ENCODE data around the gene PARP11.

PARP11 gene

DNA sequence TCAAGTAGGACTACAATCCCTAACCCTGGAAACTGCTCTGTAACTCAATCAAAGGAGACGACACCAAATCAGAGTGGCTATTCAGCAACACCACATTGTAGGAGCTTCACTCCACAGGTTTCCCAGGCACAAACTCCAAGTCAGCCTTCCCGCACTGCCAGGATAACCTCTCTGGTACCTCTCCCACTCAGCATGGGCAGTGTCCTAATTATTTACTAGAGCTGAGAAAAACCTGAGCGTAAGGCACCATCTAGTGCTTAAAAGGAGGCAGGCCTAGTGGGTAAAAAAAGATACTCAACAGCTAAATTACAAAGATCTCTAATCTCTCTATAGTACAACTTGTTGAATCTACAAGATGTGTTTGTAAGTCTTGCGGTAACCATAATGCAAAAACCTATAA is 36.1 kb downstream of the PARP11 start:
- Mint-ChIP-seq H3K27ac (no peak overlapping the region), H3K9me3 (peaks cover 34% of the 10 kb centered on the region), H3K36me3 (ENCODE audit: low read depth) (peaks cover 61% of the 10 kb centered on the region), H3K4me3 (no peak overlapping the region), H3K4me1 (peaks cover 5% of the 10 kb centered on the region), H3K27me3 (ENCODE audit: low read depth) (no peaks in the 10 kb centered on the region)
- TF ChIP-seq, protein P1, sequence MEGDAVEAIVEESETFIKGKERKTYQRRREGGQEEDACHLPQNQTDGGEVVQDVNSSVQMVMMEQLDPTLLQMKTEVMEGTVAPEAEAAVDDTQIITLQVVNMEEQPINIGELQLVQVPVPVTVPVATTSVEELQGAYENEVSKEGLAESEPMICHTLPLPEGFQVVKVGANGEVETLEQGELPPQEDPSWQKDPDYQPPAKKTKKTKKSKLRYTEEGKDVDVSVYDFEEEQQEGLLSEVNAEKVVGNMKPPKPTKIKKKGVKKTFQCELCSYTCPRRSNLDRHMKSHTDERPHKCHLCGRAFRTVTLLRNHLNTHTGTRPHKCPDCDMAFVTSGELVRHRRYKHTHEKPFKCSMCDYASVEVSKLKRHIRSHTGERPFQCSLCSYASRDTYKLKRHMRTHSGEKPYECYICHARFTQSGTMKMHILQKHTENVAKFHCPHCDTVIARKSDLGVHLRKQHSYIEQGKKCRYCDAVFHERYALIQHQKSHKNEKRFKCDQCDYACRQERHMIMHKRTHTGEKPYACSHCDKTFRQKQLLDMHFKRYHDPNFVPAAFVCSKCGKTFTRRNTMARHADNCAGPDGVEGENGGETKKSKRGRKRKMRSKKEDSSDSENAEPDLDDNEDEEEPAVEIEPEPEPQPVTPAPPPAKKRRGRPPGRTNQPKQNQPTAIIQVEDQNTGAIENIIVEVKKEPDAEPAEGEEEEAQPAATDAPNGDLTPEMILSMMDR (IDR thresholded peaks at IDR 0.05; ENCODE audit: unreplicated experiment in 3 of 3) = no peak

DNA sequence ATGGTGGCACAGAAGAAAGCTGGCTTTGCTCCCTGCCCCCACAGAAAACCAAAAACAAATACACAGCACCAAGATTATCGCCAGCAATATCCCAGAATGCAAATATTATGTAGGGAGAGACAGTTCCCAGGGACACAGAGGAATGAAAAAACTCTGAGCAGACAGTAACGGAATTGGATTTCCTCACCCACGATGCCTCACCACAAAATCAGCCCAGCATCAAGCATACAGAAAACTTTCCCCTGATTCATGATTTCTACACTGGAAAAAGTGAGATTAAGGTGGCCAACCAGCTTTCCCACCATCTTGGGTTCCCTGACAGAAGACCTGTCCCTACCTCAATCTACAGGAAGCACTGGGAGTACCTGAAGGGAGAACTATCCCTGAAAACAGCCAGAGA is 36.6 kb downstream of the PARP11 start:
- H3K4me3 Mint-ChIP-seq = no peak overlapping the region
- no peaks in the 10 kb centered on the region for H3K27me3 Mint-ChIP-seq (ENCODE audit: low read depth)
- H3K36me3 Mint-ChIP-seq (ENCODE audit: low read depth) = peaks cover 57% of the 10 kb centered on the region
- TF ChIP-seq, protein P1 (IDR thresholded peaks at IDR 0.05; ENCODE audit: unreplicated experiment in 3 of 3) = no peak
- H3K27ac Mint-ChIP-seq = no peak overlapping the region
- peaks cover 31% of the 10 kb centered on the region for H3K9me3 Mint-ChIP-seq
- peaks cover 5% of the 10 kb centered on the region for H3K4me1 Mint-ChIP-seq

DNA sequence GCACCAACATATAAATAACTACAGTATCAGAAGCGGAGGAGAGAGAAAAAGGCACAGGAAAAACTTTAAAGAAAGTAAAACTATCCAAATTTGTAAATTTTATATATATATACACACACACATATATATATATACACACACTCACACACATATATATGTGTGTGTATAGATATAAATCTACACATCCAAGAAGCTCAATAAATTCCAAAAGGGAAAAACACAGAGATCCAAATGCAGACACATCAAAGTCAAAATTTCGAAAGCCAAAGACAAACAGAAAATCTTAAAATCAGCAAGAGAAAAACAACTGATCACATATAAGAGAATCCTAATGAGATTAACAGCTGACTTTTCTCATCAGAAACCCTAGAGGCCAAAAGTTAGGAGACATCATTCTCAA is 37.3 kb downstream of the PARP11 start:
- Mint-ChIP-seq H3K36me3 (ENCODE audit: low read depth) (peaks cover 50% of the 10 kb centered on the region), H3K4me1 (peaks cover 5% of the 10 kb centered on the region), H3K4me3 (no peak overlapping the region), H3K27me3 (ENCODE audit: low read depth) (no peaks in the 10 kb centered on the region), H3K27ac (no peak overlapping the region), H3K9me3 (peaks cover 31% of the 10 kb centered on the region)
- TF ChIP-seq, protein P1 (IDR thresholded peaks at IDR 0.05; ENCODE audit: unreplicated experiment in 3 of 3) = no peak

DNA sequence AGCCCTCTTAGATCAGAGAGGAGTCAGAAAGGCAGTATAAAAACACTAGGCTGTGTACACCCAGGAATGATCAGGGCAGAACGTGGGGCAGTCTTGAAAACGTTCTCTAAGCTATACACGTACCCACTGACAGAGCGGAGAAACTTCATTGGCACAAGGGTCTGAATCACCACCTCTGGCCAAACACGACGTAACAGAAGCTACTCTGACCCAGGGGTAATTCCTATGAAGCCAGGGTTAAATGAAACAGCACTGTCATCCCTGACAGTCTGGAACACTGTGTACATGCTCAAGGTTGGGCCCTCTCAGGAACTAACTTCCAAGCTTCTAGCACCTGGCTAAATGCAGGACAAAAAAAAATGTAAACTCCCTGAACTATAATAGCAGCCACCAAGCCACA is 38.4 kb downstream of the PARP11 start:
- Mint-ChIP-seq H3K27ac (no peak overlapping the region), H3K9me3 (peaks cover 30% of the 10 kb centered on the region), H3K4me3 (no peak overlapping the region), H3K27me3 (ENCODE audit: low read depth) (no peaks in the 10 kb centered on the region), H3K36me3 (ENCODE audit: low read depth) (peaks cover 38% of the 10 kb centered on the region), H3K4me1 (peaks cover 1% of the 10 kb centered on the region)
- TF ChIP-seq, protein P1 (IDR thresholded peaks at IDR 0.05; ENCODE audit: unreplicated experiment in 3 of 3) = no peak

DNA sequence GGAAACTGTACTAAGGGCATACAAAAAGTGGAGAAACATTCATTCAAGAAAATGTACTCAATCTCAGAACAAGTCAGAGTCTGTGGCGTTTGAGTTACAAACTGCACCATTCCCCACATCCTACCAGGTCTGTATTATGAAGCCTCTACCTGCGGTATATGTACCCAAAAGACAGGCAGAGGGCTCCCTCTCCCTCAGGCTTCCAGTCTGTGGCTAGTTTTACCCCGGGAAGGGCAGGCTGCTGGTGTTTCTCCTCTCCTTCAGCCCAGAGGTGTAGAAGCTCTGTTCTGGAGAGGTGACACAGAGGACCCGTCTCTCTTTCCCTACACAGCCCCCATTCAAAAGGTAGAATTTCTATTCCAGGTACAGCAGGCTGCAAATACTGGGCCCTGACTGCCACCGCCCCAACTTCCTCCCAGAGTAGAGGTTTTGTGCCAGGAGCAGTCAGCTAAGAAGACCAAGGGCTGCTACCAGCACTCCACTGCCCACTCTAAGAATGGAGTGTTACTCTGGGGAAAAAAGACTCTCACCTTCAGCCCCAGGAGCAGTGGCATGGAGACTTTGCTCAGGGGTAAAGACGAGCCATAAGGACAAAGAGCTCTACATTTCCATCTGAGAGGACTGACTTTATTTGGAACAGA is 39.4 kb downstream of the PARP11 start:
- TF ChIP-seq, protein P1 (IDR thresholded peaks at IDR 0.05; ENCODE audit: unreplicated experiment in 3 of 3) = no peak
- Mint-ChIP-seq H3K36me3 (ENCODE audit: low read depth) (peaks cover 35% of the 10 kb centered on the region), H3K27me3 (ENCODE audit: low read depth) (no peaks in the 10 kb centered on the region), H3K27ac (no peak overlapping the region), H3K4me3 (no peak overlapping the region), H3K9me3 (peaks cover 25% of the 10 kb centered on the region), H3K4me1 (no peaks in the 10 kb centered on the region)

DNA sequence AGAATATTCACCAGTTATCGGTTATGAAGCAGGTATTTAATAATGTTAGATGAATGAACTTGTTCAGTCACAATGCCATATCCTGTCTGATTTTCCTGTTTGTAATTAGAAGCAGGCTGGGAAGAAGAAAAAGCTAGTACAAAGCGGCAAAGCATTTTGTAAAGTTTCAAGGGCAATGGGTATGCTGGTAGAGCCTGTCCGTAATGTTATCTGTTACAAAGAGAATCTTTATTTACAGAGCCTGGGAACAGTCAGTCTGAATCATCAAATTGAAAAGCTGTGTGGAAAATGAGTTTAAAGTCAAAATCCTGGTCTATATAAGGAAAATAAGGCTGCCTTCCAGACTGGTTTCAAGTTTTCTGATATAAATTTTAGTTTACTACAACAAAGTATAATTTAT is 40.5 kb downstream of the PARP11 start:
- TF ChIP-seq, protein P1 (IDR thresholded peaks at IDR 0.05; ENCODE audit: unreplicated experiment in 3 of 3) = no peak
- Mint-ChIP-seq H3K27ac (no peak overlapping the region), H3K4me1 (no peaks in the 10 kb centered on the region), H3K9me3 (peaks cover 18% of the 10 kb centered on the region), H3K27me3 (ENCODE audit: low read depth) (no peaks in the 10 kb centered on the region), H3K36me3 (ENCODE audit: low read depth) (peaks cover 27% of the 10 kb centered on the region), H3K4me3 (no peak overlapping the region)
